ENCODE measurements around the gene SHROOM3. TPM values are rescaled to one million over a fixed set of nuclear protein-coding genes. Genes with fewer than 3 reads are reported as not detected.
"Not testable (repeated sequence)": the region's sequence is repeated elsewhere in the genome, so short reads cannot be mapped to it uniquely, and the experiment has no call there.

The SHROOM3 gene
- total RNA-seq, 1 donor from 2014 or later, result 45.1 TPM

DNA sequence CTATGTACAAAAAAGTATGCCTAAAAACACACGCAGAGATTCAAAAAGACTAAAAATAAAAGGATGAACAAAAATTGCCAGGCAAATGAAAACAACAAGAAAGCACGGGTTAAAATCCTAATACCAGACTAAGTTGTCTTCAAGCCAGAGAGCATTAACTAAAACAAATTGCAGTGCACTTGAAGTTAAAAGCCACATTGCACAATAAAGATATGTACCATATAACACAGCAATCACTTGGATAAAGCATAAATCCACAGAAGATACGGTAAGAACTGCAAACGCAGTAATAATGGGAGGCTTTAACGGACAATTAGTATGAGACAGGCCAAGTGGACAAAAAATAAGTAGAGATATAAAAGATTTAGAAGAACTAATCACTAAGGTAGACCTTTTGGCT is 28.9 kb upstream of the SHROOM3 start:
- Histone ChIP-seq H3K4me3 (ENCODE audit: low read depth, low read length) (no peak overlapping the region), H3K36me3 (ENCODE audit: control insufficient read depth, insufficient read depth, low read length) (no peaks in the 10 kb centered on the region), H3K27me3 (ENCODE audit: control insufficient read depth, insufficient read depth, low read length) (no peaks in the 10 kb centered on the region)
- no peak for DNase-seq (ENCODE audit: low read depth)
- TF ChIP-seq, protein P1, sequence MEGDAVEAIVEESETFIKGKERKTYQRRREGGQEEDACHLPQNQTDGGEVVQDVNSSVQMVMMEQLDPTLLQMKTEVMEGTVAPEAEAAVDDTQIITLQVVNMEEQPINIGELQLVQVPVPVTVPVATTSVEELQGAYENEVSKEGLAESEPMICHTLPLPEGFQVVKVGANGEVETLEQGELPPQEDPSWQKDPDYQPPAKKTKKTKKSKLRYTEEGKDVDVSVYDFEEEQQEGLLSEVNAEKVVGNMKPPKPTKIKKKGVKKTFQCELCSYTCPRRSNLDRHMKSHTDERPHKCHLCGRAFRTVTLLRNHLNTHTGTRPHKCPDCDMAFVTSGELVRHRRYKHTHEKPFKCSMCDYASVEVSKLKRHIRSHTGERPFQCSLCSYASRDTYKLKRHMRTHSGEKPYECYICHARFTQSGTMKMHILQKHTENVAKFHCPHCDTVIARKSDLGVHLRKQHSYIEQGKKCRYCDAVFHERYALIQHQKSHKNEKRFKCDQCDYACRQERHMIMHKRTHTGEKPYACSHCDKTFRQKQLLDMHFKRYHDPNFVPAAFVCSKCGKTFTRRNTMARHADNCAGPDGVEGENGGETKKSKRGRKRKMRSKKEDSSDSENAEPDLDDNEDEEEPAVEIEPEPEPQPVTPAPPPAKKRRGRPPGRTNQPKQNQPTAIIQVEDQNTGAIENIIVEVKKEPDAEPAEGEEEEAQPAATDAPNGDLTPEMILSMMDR (IDR thresholded peaks at IDR 0.05; ENCODE audit: insufficient read depth, low read length, poor library complexity, severe bottlenecking), result no peak

DNA sequence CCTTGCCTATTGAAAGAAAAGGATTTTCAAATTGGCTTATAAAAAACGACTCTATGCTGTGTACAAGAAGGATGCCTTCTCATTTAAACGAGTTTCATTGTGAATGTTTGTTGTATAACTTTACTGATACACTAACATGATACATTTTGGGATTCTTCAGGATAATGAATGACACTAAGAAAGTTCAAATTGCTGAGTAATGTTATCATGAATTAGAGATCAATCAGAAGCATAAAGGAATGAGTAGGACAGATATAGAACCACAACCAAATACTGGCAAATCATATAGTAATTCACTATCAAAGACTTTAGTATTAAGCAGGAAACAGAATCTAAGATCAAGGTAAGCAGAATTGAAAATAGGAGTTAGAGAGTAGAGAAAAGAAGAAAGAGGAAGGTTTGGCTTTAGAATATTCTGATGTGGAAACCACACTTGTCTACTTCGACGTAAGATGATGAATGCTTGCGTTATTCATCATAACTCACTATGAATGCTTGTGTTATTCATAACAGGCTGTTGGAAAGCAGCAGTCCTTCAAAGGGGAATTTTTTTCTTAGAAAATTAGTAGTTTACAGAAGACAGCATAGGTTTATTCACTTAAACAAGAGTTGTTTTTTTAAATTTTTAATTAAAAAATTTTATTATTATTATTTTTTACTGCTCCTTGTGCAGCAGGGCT is 27.4 kb upstream of the SHROOM3 start:
- TF ChIP-seq, protein P1 (IDR thresholded peaks at IDR 0.05; ENCODE audit: insufficient read depth, low read length, poor library complexity, severe bottlenecking), result no peak
- Histone ChIP-seq H3K4me3 (ENCODE audit: low read depth, low read length) (no peak overlapping the region), H3K27me3 (ENCODE audit: control insufficient read depth, insufficient read depth, low read length) (no peaks in the 10 kb centered on the region), H3K36me3 (ENCODE audit: control insufficient read depth, insufficient read depth, low read length) (no peaks in the 10 kb centered on the region)
- no peak for DNase-seq (ENCODE audit: low read depth)

DNA sequence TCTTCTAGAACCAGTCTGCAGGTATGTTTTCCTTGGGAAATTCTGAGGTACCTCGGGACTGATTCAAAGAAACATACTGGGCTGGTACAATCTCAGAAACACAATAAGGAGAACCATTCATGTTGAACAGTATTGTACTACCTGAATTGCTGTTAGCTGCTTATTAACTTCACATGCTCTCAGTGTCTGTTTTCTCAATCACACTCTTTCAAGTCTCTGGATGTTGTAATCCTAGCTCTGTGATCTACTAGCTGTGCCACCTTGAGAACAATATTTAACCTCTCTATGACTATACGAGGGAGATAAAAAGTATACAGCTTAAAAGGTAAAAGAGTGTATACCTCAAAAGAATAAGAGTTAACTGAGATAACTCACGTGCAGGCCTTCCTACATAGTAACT is 24.4 kb upstream of the SHROOM3 start:
- no peak for DNase-seq (ENCODE audit: low read depth)
- no peaks in the 10 kb centered on the region for H3K27me3 ChIP-seq (ENCODE audit: control insufficient read depth, insufficient read depth, low read length)

DNA sequence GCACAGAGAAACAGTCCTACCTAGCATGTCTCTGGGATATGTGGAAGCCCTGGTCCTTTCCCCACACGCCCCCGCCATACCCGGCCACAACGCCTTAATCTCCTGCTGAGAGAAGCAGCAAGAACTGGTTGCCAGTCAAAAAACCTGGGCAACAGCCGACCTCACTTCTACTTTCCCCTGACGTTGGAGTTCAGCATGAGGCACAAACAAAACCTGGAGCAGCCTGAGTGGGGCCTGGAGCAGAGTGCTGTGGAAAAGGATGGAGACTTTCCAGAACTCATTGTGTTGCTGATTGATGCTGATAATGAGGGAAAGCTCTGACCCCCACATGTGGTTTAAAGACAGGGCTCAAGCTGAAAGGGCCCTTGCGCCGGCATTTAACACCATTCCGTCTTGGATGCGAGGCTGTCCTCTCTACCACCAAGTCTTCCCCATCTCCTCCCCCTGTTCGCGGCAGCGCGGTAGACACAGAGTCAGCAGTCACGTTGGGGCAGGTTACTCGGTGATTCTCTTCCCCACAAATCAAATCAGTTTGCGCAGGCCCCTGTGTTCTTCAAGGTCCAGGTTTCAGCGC is 14.8 kb upstream of the SHROOM3 start:
- Histone ChIP-seq H3K4me3 (ENCODE audit: low read depth, low read length) (peak overlapping the region; percentile 49), H3K27me3 (ENCODE audit: control insufficient read depth, insufficient read depth, low read length) (no peaks in the 10 kb centered on the region), H3K36me3 (ENCODE audit: control insufficient read depth, insufficient read depth, low read length) (no peaks in the 10 kb centered on the region)
- TF ChIP-seq, protein P1 (IDR thresholded peaks at IDR 0.05; ENCODE audit: insufficient read depth, low read length, poor library complexity, severe bottlenecking), result no peak
- DNase-seq (ENCODE audit: low read depth), result no peak

More for the DNA sequence above, 24.4 kb upstream of the SHROOM3 start:
- TF ChIP-seq, protein P1 (IDR thresholded peaks at IDR 0.05; ENCODE audit: insufficient read depth, low read length, poor library complexity, severe bottlenecking), result no peak
- Histone ChIP-seq H3K4me3 (ENCODE audit: low read depth, low read length) (no peak overlapping the region), H3K36me3 (ENCODE audit: control insufficient read depth, insufficient read depth, low read length) (no peaks in the 10 kb centered on the region)

DNA sequence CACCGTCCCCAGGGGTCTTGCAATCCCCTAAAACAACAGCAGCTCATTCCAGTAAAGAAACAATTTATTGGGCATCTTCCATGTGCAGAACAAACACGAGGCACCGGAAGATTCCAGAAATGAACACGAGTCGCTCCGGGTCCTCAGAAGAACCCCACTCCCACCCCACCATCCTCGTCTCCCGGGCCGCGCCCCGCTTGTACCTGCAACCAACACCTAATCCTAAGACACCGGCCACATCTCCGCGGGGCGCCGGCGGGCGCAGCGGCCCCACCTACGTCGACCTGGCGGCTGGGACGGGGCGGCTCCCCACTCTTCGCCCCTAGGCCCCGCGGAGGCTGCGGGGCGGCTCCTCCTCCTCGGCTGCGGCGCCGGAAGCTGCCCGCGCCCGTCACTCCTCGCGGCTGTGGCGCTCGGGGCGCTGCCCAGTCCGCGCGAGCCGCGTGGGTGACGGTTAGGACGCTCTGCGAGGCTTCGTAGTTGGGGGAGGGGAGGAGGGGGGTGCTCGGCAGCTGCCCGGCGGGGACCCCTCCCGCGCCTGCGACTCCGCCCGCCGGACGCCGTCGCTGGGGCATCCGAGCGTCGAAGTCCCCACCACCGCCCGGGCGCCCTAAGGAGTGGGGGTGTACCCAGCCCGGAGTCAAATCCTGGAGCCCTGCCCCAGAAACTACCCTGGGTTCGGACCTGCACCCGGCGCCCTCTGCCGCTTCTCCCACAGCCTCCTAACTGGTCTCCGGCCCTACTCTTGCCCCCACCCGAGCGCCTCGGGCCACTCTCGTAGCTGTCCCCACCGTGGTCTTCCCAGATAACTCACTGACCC is 14.1 kb upstream of the SHROOM3 start, which contains the start of gene CCDC158:
Gene CCDC158 (minus strand): TSS at position 380 of the 820 bp plus-strand sequence. CDS start 17,934 bp downstream, outside the sequence.
- DNase-seq (ENCODE audit: low read depth), result no peak
- peak within 1 kb of the TSS; percentile 49 for H3K4me3 ChIP-seq (ENCODE audit: low read depth, low read length)
- TF ChIP-seq, protein P1 (IDR thresholded peaks at IDR 0.05; ENCODE audit: insufficient read depth, low read length, poor library complexity, severe bottlenecking), result no peak
- no peaks in the 10 kb centered on the region for H3K36me3 ChIP-seq (ENCODE audit: control insufficient read depth, insufficient read depth, low read length)
- no peaks in the 10 kb centered on the region for H3K27me3 ChIP-seq (ENCODE audit: control insufficient read depth, insufficient read depth, low read length)

DNA sequence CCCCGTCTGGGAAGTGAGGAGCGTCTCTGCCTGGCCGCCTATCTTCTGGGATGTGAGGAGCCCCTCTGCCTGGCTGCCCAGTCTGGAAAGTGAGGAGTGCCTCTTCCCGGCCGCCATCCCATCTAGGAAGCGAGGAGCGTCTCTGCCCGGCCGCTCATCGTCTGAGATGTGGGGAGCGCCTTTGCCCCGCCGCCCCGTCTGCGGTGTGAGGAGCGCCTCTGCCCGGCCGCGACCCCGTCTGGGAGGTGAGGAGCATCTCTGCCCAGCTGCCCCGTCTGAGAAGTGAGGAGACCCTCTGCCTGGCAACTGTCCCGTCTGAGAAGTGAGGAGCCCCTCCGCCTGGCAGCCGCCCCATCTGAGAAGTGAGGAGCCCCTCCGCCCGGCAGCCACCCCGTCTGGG is 11.9 kb upstream of the SHROOM3 start:
- DNase-seq (ENCODE audit: low read depth); H3K36me3 ChIP-seq (ENCODE audit: control insufficient read depth, insufficient read depth, low read length); H3K4me3 ChIP-seq (ENCODE audit: low read depth, low read length); H3K27me3 ChIP-seq (ENCODE audit: control insufficient read depth, insufficient read depth, low read length): not testable (repeated sequence)

Measured in kidney epithelial cell (primary cell).